ENCODE measurements around the gene QSOX1.

Gene QSOX1

DNA sequence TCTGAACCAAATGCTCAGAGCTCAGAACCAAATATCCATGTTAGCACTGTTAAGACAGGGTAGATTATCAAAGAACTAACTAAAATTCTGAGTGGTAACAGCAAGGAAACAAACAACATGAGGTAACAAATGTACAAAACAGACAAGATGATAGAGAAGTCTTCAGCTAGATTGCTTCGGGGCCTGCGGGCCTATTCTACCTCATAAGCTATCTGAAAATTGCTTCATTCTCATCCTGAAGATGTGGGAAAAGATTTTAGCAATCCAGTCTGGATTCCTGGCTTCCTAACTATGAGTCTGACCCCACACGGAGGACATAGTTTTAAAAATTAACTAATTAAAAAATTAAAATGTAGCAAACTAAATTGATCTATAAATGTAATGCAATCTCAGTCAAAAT is 9.2 kb upstream of the QSOX1 start:
- no peak overlapping the region for H3K4me3 ChIP-seq (replicated peaks in 1 of 2; ENCODE audit: low read depth in 2 of 2, low read length in 2 of 2)
- DNase-seq (ENCODE audit: low read depth in 2 of 2), result no peak
- no peak for TF ChIP-seq CTCF (IDR thresholded peaks at IDR 0.05; ENCODE audit: low read depth, low read length)

DNA sequence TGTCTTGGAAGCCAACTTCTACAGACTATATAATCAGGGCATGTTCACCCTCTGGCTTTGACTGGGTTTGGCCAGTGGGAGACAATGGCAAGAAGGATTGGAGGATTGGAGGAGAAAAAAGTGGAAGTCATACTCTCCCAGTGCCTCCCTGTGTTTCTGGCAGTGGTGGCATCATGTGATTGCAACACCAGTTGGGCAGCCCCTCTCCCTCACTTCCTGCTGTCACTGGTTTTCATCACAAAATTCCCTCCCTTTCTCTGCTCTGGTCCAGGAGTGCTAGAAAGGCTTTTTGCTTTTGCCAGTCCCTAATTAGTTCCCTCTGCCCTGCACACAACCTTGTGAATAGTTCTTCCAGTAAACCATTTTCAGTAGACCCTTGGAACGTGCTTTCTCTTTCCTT is 3.7 kb upstream of the QSOX1 start:
- no peak for TF ChIP-seq CTCF (IDR thresholded peaks at IDR 0.05; ENCODE audit: low read depth, low read length)
- peak; percentile 59 to 93 for DNase-seq (ENCODE audit: low read depth in 2 of 2)
- no peak overlapping the region for H3K4me3 ChIP-seq (replicated peaks in 1 of 2; ENCODE audit: low read depth in 2 of 2, low read length in 2 of 2)

GRCh38 chr1:180151508-180151907 is 3.2 kb upstream of the QSOX1 start:
- H3K4me3 ChIP-seq (replicated peaks in 1 of 2; ENCODE audit: low read depth in 2 of 2, low read length in 2 of 2), result no peak overlapping the region
- DNase-seq (ENCODE audit: low read depth in 2 of 2), result peak; percentile 82 to 95
- TF ChIP-seq CTCF (IDR thresholded peaks at IDR 0.05; ENCODE audit: low read depth, low read length), result no peak

DNA sequence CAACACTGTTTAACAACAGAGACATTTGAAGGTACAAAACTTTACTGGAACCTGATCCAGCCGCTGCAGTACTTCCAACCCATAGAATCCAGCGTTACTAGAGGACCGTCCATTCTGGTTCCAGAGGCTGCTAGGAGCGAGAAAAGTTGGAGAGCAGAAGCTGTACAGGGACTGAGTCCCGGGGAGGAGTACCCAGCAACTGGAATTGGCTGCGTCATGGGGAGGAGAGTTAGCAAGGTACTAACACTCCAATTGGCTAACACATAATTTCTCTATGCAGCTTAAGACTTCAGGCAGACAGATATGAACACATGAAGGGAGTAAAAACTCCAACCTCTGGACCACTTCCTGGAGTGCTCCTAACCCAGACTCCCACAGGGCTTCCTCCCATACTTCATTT is 2.1 kb upstream of the QSOX1 start:
- no peak overlapping the region for H3K4me3 ChIP-seq (replicated peaks in 1 of 2; ENCODE audit: low read depth in 2 of 2, low read length in 2 of 2)
- no peak for DNase-seq (ENCODE audit: low read depth in 2 of 2)

GRCh38 chr1:180153032-180153431 is 1.6 kb upstream of the QSOX1 start:
- DNase-seq (ENCODE audit: low read depth in 2 of 2), result no peak
- H3K4me3 ChIP-seq (replicated peaks in 1 of 2; ENCODE audit: low read depth in 2 of 2, low read length in 2 of 2), result no peak overlapping the region
- TF ChIP-seq CTCF (IDR thresholded peaks at IDR 0.05; ENCODE audit: low read depth, low read length), result no peak

More for the DNA sequence above, 2.1 kb upstream of the QSOX1 start:
- no peak for TF ChIP-seq CTCF (IDR thresholded peaks at IDR 0.05; ENCODE audit: low read depth, low read length)

- no peak for TF ChIP-seq CTCF (IDR thresholded peaks at IDR 0.05; ENCODE audit: low read depth, low read length)
- peak overlapping the region; percentile 69 to 82 for H3K4me3 ChIP-seq (replicated peaks in 1 of 2; ENCODE audit: low read depth in 2 of 2, low read length in 2 of 2)
- no peak for DNase-seq (ENCODE audit: low read depth in 2 of 2)
Measured at GRCh38 chr1:180154003-180154324, 705 bp upstream of the QSOX1 start.

DNA sequence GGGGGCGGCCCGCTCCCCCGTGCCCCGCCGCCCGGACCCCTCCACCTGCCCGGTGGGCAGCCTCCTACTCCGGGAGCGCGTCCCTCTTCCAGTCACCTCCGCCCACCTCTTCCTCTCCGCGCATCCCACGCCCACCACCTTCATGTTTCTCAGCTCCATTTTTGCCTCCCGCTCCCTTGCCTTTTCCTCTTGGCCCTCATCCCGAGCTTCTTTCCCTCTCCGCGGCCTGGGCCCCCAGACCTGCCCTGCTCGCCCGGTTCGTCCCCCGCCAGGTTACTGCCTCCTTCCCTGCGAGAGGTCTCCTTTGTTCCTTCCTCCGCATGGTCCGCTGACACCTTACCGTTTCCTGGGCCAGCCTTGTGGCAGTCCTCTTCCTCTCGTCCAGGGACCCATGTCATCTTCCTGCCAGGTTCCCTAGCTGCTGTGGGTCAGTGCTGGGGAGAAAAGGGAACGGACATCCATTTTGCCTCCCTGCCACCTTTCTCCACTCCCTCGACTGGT is 563 bp downstream of the QSOX1 start:
- TF ChIP-seq CTCF (IDR thresholded peaks at IDR 0.05; ENCODE audit: low read depth, low read length), result no peak
- H3K4me3 ChIP-seq (replicated peaks in 1 of 2; ENCODE audit: low read depth in 2 of 2, low read length in 2 of 2), result peak overlapping the region; percentile 82 to 93
- DNase-seq (ENCODE audit: low read depth in 2 of 2), result peak in 1 of 2 donors; percentile 15
